ENCODE data around the gene WIF1.

The WIF1 gene, protein sequence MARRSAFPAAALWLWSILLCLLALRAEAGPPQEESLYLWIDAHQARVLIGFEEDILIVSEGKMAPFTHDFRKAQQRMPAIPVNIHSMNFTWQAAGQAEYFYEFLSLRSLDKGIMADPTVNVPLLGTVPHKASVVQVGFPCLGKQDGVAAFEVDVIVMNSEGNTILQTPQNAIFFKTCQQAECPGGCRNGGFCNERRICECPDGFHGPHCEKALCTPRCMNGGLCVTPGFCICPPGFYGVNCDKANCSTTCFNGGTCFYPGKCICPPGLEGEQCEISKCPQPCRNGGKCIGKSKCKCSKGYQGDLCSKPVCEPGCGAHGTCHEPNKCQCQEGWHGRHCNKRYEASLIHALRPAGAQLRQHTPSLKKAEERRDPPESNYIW

DNA sequence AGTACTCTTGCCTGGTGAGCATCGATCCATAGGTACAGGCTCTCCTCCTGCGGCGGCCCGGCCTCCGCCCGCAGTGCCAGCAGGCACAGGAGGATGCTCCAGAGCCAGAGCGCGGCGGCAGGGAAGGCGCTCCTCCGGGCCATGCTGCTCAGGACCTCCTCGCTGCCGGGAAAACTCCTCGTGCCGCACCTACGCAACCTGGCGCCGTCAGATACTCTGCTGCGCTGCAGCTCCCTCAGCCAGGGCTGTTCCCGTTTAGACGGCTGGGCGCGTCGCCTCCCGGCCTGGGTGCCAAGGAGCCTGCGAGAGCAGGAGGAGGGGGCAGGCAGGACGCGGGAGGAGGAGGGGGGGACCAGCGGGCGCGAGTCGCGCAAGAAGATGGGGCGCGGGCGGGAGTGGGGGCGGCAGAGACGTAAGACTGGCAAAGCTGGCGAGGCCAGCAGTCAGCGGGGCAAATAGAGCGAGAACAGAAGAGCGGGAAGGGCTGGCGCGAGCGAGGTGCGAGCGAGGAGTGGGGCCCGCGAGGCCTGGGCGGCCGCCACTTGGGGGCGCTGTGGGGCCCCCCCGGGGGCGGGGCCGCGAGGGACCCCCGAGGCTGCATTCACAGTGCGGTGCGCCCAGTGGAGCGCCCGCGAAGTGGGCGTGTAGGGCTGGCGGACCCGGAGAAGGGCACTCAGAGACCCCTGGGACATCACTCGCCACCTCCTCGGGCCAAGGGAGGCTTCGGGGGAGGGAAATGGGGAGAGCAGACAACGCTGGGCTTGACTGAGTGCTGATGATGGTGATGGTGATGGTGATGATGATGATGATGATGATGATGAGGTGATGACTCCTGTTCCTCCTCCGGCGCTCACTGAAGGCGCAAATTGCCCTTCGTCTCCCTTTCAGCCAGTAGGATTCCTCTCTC, at the start of gene WIF1:
WIF1 (minus strand) TSS at position 257 of the 907 bp plus-strand sequence; CDS start at position 143, 114 bp downstream.
- DNase-seq: peak; percentile 8

GRCh38 chr12:65170209-65170881, 49.2 kb upstream of the WIF1 start:
- DNase-seq: peak; percentile 49

DNA sequence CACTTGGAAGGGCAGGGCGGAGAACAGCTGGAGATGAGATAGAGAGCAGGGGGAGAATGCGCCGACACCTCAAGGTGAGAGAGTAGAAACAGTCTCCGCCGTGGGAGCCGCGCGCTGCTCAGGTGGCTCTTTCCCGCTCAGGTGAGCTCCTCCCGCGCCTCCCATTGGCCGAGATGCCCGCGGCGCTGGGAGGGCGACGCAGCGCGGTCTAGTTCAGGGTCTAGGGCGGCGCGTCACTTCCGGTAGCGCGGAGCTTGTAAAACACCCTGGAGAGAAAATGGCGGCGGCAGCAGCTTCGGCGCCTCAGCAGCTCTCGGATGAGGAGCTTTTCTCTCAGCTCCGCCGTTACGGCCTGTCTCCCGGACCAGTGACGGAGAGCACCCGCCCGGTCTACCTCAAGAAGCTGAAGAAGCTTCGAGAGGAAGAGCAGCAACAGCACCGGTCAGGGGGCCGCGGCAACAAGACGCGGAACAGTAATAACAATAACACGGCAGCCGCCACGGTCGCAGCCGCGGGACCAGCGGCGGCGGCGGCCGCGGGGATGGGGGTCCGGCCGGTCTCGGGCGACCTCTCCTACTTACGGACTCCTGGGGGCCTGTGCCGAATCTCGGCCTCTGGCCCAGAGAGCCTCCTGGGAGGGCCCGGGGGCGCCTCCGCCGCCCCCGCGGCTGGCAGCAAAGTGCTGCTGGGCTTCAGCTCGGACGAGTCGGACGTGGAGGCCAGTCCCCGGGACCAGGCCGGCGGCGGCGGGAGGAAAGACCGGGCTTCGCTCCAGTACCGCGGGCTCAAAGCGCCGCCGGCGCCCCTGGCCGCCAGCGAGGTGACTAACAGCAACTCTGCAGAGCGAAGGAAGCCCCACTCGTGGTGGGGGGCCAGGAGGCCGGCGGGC, 48.5 kb upstream of the WIF1 start, which contains the start of gene LEMD3:
LEMD3 (plus strand) TSS at position 264 of the 889 bp plus-strand sequence; CDS start at position 278, 14 bp downstream.
- peak; percentile 91 for DNase-seq

GRCh38 chr12:65168681-65169319, 47.7 kb upstream of the WIF1 start:
- no peak for DNase-seq

DNA sequence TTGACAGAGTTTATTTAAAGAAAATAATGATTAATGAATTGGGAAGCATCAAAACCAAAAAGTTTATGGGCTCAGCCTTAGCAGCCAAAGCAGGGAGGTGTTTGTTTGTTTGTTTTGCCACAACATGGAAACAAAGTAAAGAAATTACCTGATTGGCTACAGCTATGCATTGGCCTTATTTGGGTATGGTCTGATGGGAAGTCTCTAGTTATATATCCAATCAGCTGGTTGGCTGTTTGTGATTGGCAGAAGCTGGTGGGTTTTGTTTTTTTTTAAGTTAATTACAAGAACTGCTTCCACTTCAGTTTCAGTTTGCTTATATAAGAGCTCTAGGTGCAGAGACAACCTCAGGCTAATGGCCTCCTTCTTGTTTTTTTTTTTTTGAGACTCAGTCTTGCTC, 43.7 kb upstream of the WIF1 start:
- no peak for DNase-seq

- DNase-seq: no peak
These were observed 43.1 kb upstream of the WIF1 start for GRCh38 chr12:65164244-65164643.

- DNase-seq: no peak
These were observed 41.5 kb upstream of the WIF1 start for GRCh38 chr12:65162609-65163008.

DNA sequence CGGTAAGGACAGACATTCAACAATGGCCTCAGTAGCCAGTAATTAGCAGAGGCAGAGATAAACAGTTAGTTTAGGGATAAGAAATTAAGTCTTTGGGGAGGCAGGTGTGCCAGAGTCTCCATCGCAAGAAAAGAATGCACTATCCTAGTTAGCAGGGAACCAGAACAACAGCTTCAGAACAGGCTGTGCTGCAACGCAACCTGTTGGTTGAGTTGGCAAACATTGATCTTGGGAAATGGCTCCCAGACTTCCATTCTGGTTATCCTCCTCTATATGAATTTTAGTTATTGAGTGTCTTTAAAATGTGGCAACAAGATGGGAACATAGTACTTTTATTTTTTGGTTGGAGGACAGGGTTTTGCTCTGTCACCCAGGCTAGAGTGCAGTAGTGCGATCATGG, 36.0 kb upstream of the WIF1 start:
- DNase-seq: no peak

DNA sequence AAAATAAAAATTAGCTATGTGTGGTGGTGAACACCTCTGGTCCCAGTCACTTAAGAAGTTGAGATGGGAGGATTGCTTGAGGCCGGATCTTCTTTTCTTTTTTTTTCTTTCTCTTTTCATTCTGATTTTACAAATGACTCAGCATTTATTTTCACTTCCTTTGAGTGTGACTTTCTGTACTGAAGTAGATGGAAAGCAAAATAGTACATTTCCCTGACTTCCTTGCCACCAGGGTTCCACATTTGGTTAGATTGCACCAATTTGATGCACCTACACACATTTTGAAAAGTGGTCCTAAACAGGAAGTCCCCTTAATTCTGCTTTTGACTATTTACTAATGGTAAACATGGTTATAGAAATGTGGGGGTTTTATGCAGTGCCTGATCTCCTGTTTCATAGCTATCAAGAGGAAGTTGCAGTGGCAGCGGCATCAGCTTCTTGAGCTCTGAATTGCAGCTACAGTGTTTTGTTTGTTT, 35.3 kb upstream of the WIF1 start:
- DNase-seq: no peak

- no peak for DNase-seq
These were observed 34.7 kb upstream of the WIF1 start for GRCh38 chr12:65155784-65156183.

- no peak for DNase-seq
These were observed 31.5 kb upstream of the WIF1 start for GRCh38 chr12:65152596-65152995.

DNA sequence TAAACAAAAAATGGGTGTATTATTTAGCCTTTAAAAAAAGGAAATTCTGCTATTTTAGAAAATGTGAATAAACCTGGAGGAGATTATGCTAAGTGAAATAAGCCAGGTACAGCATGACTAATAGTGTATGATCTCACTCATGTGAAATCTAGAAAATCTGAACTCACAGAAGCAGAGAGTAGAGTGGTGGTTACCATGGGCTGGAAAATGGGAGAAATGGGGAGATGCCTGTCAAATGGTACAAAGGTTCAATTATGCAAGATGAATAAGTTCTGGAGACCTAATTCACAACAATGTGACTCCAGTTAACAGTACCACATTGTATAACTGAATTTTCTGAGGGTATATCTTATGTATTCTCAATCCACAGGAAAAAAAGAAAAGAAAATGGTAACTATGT, 30.9 kb upstream of the WIF1 start:
- no peak for DNase-seq

DNA sequence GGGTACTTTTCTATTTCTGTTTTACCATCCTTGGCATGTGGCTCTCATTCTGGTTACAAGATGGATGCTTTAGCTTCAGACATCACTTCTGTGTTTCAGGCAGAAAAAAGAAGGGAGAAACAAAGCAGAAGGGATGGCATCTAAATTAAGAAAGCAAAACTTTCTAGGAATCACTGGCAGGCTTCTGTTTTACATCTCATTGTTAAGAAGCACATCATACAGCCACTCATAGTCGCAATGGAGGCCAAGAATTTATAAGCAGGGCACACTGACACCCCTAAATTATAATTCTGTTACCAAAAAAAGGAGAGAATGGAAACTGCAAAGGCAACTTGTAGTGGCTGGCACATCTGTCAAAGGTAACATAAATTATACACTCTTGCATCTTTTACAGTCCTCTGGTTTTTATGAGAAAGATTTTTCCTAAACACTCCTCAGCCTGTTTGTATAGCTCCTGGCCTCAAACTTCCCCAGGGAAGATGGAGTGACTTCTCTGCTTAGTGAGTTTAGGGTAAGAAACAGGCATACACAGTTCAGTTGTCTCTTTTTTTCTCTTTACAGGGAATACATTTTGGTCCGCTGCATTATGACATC, 26.3 kb upstream of the WIF1 start:
- no peak for DNase-seq

DNA sequence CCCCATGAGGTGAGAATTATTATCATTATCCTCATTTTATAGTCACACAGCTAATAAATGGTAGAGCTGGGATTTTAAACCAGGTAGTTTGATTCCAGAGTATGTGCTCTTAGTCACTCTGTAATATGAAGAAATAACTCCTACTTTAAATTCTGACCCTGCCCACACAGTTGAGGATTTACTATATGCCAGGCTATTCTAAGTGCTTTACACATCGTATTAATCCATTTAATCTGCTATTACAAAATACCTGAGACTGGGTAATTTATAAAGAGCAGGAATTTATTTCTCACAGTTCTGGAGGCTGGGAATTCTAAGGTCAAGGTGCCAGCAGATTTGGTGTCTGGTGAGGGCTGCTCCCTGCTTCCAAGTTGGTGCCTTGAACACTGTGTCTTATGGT, 19.6 kb upstream of the WIF1 start:
- DNase-seq: no peak

- no peak for DNase-seq
These were observed 18.3 kb upstream of the WIF1 start for GRCh38 chr12:65139389-65139788.

GRCh38 chr12:65133879-65134278, 12.8 kb upstream of the WIF1 start:
- no peak for DNase-seq

DNA sequence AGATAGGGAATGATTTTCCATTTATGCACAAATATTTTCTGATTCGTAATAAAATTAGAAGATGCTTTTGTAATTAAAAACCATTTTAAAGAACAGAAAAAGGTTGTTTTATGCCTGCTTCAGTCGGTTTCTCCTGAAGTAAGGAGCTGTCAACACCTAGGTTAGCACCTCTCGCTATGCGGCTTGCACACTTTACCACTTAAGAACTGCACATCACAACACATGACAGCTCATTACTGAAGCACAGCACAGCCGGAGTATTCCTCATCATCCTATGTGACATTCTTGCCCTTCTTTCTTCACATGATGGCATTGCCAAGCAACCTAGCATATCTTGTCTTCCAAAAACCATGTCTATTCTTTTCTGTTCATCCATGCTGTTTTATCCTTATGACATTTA, 5.4 kb upstream of the WIF1 start:
- DNase-seq: no peak

DNA sequence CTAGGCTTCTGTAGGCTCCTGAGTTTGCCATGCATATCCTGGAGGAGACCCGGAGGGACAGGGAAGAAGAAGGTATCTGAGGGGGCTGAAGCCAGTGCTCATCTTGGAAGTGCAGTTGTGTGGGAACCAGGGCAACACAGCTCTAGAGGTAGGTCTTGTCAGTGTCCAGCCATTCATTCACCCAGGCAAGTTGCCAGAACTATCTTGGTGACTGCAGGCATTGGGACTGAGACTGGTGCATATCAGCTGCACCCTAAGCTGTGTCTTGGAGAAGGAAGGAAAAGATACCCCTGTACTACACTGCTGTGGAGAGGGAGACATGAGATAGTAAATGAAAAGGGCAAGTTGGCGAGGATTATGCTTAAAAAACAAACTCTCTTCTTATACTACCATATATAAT, 4.9 kb upstream of the WIF1 start:
- DNase-seq: no peak

- DNase-seq: no peak
These were observed 4.1 kb upstream of the WIF1 start for GRCh38 chr12:65125247-65125646.

GRCh38 chr12:65123435-65124063, 2.4 kb upstream of the WIF1 start:
- peak; percentile 20 for DNase-seq

DNA sequence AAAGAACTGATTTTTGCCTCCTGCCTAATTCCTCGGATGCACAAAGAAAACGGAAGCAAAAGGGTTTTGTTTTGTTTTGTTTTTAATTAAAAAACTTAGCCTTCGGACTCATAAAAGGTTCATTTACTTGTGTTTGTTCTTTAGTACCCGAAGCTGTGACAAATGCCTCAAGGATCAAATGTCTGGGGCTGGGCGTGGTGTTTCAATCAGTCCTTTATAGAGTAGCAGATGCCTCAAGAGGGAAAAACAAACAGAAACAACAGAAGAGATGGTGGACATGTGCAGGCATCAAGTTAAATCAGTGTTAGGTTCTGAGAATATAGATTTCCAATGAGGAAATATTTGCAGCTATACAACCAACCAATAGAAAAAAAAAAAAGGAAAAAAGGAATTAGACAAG, 1.6 kb upstream of the WIF1 start:
- DNase-seq: no peak

Data from NCI-H2227 treated with DMSO at 0.1 percent for 48 hours (cell line).